Activated CD4-positive, alpha-beta memory T cell treated with anti-CD3 and anti-CD28 coated beads, Interleukin-2, amount 10 ng/mL, durations not matched to agents 7 days and 5 days (primary cell): Measurements from ENCODE around the gene CCDC78. TPM values are rescaled to one million over a fixed set of nuclear protein-coding genes. Genes with fewer than 3 reads are reported as not detected.
"Not testable (repeated sequence)": the region's sequence is repeated elsewhere in the genome, so short reads cannot be mapped to it uniquely, and the experiment has no call there.

ENCODE experiments used
- CTCF ChIA-PET: fragments of 350-600 bp; sonication (Branson Sonifier 250); formaldehyde crosslinking; loops from one replicate; lab custom pipeline; 2021; ENCODE audit warnings: antibody characterized with exemption, inconsistent platforms; lab: Charles Lee
- POLR2A ChIA-PET: fragments of 350-600 bp; sonication (Branson Sonifier 250); formaldehyde crosslinking; loops from one replicate; lab custom pipeline; 2021; ENCODE audit warnings: antibody characterized with exemption; lab: Charles Lee
- DNase-seq: peaks from one replicate; pipeline ENCODE4 v3.0.0-alpha.2; 2020
- H3K27ac Mint-ChIP-seq: one replicate; pipeline ENCODE4 v1.8.0; 2021; ENCODE audit warnings: mild to moderate bottlenecking, mixed read lengths
- H3K27me3 Mint-ChIP-seq: one replicate; pipeline ENCODE4 v1.8.0; 2021; ENCODE audit warnings: mixed read lengths
- H3K36me3 Mint-ChIP-seq: one replicate; pipeline ENCODE4 v1.8.0; 2021; ENCODE audit warnings: low read depth, mixed read lengths
- H3K4me1 Mint-ChIP-seq: one replicate; pipeline ENCODE4 v1.8.0; 2021; ENCODE audit warnings: mixed read lengths
- H3K4me3 Mint-ChIP-seq: one replicate; pipeline ENCODE4 v1.8.0; 2021; ENCODE audit warnings: mild to moderate bottlenecking, mixed read lengths
- H3K9me3 Mint-ChIP-seq: one replicate; pipeline ENCODE4 v1.8.0; 2021; ENCODE audit warnings: mixed read lengths
- total RNA-seq, 2 experiments: library from RNA; stranded (reverse); gene quantifications; one replicate each; pipeline ENCODE4 v1.2.3, GENCODE V29; 2021

Gene CCDC78
- total RNA-seq, 2 experiments from 2014 or later: 1.9 to 2.3 TPM

DNA sequence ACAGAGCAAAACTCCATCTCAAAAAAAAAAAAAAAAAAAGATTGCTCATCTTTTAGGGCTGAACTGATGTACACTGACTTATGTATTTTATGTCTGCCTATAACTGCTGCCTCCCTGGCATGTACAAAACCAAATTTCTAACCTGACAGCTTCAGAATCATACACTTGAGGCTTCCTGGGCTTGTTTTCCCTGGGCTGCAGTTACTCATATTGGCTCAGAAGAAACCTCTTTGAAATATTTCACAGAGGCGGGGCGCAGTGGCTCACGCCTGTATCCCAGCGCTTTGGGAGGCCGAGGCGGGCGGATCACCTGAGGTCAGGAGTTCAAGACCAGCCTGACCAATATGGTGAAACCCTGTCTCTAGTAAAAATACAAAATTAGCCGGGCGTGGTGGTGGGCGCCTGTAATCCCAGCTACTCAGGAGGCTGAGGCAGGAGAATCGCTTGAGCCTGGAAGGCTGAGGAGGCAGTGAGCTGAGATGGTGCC, 27.9 kb upstream of the CCDC78 start:
- DNase-seq: not testable (repeated sequence)

DNA sequence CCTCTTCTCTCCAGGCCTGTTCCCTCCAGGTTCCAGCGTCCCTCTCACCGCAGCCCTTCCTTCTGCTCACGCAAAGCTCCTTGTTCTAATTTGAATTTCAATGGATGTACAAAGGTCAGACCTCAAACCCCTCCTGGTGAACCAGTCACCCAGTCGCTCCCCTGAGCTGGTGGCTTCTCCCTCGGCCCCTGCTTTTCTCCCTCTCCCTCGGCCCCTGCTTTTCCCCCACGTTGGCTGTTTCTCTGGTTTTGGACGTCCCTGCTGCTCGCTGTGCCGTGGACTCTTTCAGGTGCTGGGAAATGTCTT, 25.7 kb upstream of the CCDC78 start:
- Mint-ChIP-seq H3K27ac (no peak overlapping the region), H3K4me3 (no peak overlapping the region), H3K36me3 (no peaks in the 10 kb centered on the region), H3K9me3 (no peaks in the 10 kb centered on the region), H3K4me1 (no peaks in the 10 kb centered on the region), H3K27me3 (peaks cover 9% of the 10 kb centered on the region)
- POLR2A ChIA-PET: no interaction called here
- DNase-seq: no peak
- CTCF ChIA-PET: no interaction called here

More for the DNA sequence above, 27.9 kb upstream of the CCDC78 start:
- H3K36me3 Mint-ChIP-seq, H3K4me3 Mint-ChIP-seq, CTCF ChIA-PET, POLR2A ChIA-PET, H3K4me1 Mint-ChIP-seq, H3K9me3 Mint-ChIP-seq, H3K27ac Mint-ChIP-seq: not testable (repeated sequence)
- peaks cover 11% of the 10 kb centered on the region for H3K27me3 Mint-ChIP-seq

DNA sequence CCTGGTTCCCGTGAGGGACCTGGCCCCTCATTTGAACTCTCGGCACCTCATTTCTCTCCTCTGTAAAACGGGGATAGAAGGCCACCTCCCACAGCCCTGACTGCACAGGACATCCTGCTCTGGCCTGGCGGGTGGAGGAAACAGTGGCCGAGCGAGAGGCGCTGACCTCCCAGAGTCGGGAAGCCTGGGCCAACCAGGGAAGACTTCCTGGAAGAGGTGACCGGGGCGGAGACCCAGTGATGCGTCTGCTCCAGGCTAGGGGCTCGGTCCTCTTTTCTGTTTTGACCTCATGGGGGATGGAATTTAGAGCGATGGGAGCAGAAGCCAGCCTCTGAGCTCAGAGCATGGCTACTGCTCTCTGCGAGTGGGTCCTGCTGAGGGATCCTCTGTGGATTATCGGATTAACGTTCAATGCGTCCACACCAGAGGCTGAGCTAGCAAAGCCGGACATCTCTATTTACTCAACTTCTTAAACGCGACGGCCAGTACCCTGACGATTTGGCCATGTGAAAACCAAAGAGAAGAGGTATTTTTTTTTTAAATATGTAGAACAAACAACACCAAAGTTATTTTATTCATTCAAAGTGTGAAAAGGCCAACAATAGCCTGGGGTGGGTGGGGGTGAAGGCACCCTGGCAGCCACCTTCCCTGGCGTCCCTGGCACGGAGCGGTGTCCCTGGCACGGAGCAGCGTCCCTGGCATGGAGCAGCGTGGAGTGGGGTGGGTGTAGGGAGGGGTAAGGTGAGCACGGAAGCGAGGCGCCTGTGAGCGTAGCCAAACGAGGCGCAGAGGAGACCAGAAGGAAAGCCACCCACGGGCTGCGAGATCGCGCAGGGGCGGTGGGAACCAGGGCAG, 25.1 kb upstream of the CCDC78 start:
- H3K27ac Mint-ChIP-seq: no peak overlapping the region
- H3K36me3 Mint-ChIP-seq: no peaks in the 10 kb centered on the region
- no peaks in the 10 kb centered on the region for H3K4me1 Mint-ChIP-seq
- ChIA-PET CTCF (interaction anchor here (1.1 kb wide), 1 partner anchor 35 kb away, joined by 3 read pairs; no protein-coding TSS in a partner anchor), POLR2A (no interaction called here)
- no peak overlapping the region for H3K4me3 Mint-ChIP-seq
- H3K27me3 Mint-ChIP-seq: peaks cover 6% of the 10 kb centered on the region
- no peaks in the 10 kb centered on the region for H3K9me3 Mint-ChIP-seq
- no peak for DNase-seq

DNA sequence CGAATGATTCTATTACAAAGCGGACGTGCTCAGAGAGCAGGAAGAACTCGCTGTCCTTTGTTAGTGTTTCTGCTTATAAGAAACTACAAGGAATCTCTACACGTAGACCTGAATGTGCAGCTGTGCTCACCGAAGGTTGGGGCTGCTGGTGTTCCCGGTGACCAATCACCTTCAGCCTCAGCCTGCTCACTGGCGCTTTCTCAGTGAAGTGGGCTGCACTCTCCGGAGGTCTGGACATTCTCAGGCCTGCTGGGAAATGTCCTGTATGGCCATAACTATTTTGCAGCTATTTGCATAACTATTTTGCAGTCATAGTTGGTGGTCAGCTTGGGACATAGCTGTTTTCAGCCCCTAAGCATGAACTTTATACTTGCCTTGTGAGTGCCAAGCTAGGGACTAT, 24.2 kb upstream of the CCDC78 start:
- H3K4me3 Mint-ChIP-seq: no peak overlapping the region
- ChIA-PET POLR2A (no interaction called here), CTCF (interaction anchor here (1.1 kb wide), 1 partner anchor 36 kb away, joined by 3 read pairs; no protein-coding TSS in a partner anchor)
- DNase-seq: no peak
- no peaks in the 10 kb centered on the region for H3K27me3 Mint-ChIP-seq
- H3K9me3 Mint-ChIP-seq: no peaks in the 10 kb centered on the region
- H3K36me3 Mint-ChIP-seq: no peaks in the 10 kb centered on the region
- no peak overlapping the region for H3K27ac Mint-ChIP-seq
- H3K4me1 Mint-ChIP-seq: no peaks in the 10 kb centered on the region

DNA sequence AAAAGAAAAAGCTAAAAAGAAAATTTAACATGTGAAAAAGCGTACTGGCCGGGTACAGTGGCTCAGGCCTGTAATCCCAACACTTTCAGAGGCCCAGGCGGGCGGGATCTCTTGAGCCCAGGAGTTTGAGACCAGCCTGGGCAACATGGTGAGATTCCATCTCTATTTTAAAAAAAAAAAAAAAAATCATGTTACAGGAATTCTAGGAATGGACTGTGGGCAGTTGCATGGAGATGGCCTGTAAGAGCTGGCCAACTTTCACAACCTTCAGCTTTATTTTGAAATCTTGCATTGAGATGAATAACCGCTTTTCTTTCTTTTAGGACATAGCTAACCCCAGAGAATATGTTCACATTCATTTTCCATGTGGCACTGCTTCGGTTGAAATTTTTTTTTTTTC, 22.8 kb upstream of the CCDC78 start:
- H3K27ac Mint-ChIP-seq: no peak overlapping the region
- no peaks in the 10 kb centered on the region for H3K27me3 Mint-ChIP-seq
- H3K9me3 Mint-ChIP-seq: no peaks in the 10 kb centered on the region
- H3K4me3 Mint-ChIP-seq: no peak overlapping the region
- H3K36me3 Mint-ChIP-seq: no peaks in the 10 kb centered on the region
- no peak for DNase-seq
- ChIA-PET CTCF (interaction anchor here (0.7 to 1.5 kb wide), 2 partner anchors 33 to 1140 kb away, joined by 3 to 4 read pairs; no protein-coding TSS in a partner anchor), POLR2A (interaction anchor here (0.6 to 1.2 kb wide), 2 partner anchors 9 to 13 kb away, joined by 3 read pairs; no protein-coding TSS in a partner anchor)
- no peaks in the 10 kb centered on the region for H3K4me1 Mint-ChIP-seq

DNA sequence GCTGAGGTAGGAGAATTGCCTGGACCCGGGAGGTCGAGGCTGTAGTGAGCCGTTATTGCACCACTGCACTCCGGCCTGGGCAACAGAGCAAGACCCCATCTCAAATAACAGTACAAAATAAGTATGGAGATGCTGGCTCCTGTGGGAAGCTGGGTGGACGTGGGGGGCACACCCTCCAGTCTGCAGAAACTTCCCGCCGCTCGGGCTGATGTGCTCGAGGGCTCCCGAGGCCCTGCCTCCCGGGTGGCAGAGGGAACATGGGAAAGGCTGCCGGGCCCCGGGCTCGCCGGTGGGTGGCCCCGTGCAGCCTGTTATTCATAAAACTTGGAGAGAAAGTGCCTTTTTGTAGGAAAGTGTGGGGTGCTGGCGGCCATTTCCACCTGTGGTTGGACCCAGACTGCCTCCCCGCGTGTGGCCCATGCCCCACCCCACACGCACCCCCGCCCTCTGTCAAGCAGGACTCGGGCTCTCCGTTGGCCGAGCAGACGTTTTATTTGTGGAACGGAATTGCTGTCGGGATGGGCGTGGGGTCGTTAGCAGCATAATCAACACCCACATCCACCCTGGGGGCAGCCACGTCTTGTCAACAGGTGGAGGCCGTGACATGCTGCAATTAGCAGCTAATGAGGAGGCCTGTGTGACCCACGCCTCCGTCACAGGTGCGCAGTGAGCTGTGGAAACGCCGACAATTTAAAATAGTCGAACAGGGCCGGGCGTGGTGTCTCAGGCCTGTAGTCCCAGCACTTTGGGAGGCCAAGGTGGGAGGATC, 21.9 kb upstream of the CCDC78 start:
- no peak overlapping the region for H3K4me3 Mint-ChIP-seq
- no peaks in the 10 kb centered on the region for H3K27me3 Mint-ChIP-seq
- H3K27ac Mint-ChIP-seq: no peak overlapping the region
- no peaks in the 10 kb centered on the region for H3K4me1 Mint-ChIP-seq
- no peak for DNase-seq
- no peaks in the 10 kb centered on the region for H3K9me3 Mint-ChIP-seq
- CTCF ChIA-PET: interaction anchor here (1.5 kb wide), 1 partner anchor 32 kb away, joined by 4 read pairs; no protein-coding TSS in a partner anchor
- H3K36me3 Mint-ChIP-seq: no peaks in the 10 kb centered on the region
- POLR2A ChIA-PET: no interaction called here

DNA sequence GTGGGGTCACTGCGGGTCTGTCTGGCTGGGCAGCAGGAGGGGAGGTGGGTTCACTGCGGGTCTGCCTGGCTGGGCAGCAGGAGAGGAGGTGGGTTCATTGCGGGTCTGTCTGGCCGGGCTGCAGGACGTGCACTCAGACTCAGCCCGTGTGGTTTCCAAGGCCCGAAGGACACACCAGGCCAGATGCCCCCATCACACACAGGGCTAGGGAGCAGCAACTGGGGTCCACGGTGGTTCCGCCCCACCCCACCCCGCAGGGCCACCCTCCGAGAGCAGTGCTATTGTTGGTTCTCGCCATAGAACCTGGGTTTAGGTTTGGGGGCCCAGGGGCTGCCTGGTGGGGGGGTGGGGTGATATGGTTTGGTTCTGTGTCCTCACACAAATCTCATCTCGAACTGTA, 20.4 kb upstream of the CCDC78 start:
- no peak for DNase-seq
- H3K27ac Mint-ChIP-seq: no peak overlapping the region
- ChIA-PET CTCF (no interaction called here), POLR2A (no interaction called here)
- H3K9me3 Mint-ChIP-seq: no peaks in the 10 kb centered on the region
- H3K4me1 Mint-ChIP-seq: no peaks in the 10 kb centered on the region
- no peaks in the 10 kb centered on the region for H3K27me3 Mint-ChIP-seq
- no peak overlapping the region for H3K4me3 Mint-ChIP-seq
- H3K36me3 Mint-ChIP-seq: no peaks in the 10 kb centered on the region

DNA sequence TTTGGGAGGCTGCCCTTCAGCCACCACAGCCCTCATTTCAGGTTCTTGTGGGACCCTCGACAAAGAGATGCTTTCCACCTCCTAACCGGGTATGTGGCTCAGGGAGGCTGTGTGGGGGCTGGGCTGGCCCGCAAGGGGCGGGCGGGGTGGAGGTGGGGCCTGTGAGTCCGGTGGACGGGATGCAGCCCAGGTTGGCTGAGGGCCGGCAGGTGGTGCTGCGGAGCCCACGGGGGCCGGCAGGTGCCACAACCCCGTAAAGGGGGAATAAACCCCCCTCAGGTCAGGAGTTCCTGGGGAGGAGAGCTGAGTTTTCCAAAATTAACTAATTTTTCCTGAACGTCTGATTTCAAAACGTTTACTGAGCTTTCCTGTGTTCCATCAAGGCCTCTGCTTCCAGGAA, 19.5 kb upstream of the CCDC78 start:
- no peaks in the 10 kb centered on the region for H3K27me3 Mint-ChIP-seq
- ChIA-PET POLR2A (no interaction called here), CTCF (no interaction called here)
- H3K27ac Mint-ChIP-seq: no peak overlapping the region
- no peaks in the 10 kb centered on the region for H3K9me3 Mint-ChIP-seq
- no peak for DNase-seq
- no peak overlapping the region for H3K4me3 Mint-ChIP-seq
- no peaks in the 10 kb centered on the region for H3K4me1 Mint-ChIP-seq
- no peaks in the 10 kb centered on the region for H3K36me3 Mint-ChIP-seq

DNA sequence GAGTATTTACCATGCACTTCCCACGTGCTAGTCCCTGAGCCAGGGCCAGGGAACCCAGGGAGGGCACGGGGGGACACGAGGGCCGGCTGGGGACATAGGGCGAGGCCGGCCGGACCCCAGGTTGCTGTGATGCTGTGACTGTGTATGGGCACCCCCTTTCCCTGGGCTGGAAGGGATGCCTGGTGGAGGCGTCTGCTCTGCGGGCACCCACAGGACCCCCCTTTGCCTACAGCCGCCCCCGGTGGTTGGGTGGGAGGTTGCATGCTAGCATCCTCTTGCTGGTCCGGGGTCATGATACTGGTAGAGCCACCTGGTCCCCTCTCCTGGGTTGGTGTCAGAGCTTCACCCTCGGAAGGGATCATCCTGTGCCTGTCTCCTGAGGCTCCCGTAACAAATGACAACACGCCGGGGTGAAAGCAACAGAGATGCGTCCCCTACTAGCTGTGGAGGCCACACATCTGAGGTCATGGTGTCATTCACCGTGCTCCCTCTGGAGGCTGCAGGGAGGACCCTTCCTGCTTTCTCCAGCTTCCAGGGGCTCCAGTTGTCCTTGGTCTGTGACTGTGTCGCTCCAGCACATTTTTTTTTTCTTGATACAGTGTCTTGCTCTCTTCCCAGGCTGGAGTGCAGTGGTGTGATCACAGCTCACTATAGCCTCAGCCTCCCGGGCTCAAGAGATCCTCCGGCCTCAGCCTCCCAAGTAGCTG, 17.7 kb upstream of the CCDC78 start:
- H3K36me3 Mint-ChIP-seq: peaks cover 7% of the 10 kb centered on the region
- CTCF ChIA-PET: interaction anchor here (1.0 kb wide), 1 partner anchor 41 kb away, joined by 3 read pairs; no protein-coding TSS in a partner anchor
- H3K27ac Mint-ChIP-seq: no peak overlapping the region
- H3K9me3 Mint-ChIP-seq: no peaks in the 10 kb centered on the region
- peaks cover 9% of the 10 kb centered on the region for H3K4me1 Mint-ChIP-seq
- POLR2A ChIA-PET: no interaction called here
- no peaks in the 10 kb centered on the region for H3K27me3 Mint-ChIP-seq
- H3K4me3 Mint-ChIP-seq: no peak overlapping the region
- no peak for DNase-seq

DNA sequence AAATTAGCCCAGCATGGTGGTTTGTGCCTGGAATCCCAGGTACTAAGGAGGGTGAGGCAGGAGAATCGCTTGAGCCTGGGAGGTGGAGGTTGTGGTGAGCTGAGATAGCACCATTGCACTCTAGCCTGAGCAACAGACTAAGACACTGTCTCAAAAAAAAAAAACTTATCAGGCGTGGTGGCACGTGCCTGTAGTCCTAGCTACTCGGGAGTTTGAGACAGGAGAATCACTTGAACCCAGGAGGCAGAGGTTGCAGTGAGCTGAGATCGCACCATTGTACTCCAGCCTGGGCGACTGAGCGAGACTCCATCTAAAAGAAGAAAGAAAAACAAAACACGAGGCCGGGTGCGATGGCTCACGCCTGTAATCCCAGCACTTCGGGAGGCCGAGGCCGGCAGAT, 16.7 kb upstream of the CCDC78 start:
- not testable (repeated sequence) for H3K27me3 Mint-ChIP-seq, H3K27ac Mint-ChIP-seq, DNase-seq, H3K4me3 Mint-ChIP-seq, H3K36me3 Mint-ChIP-seq, H3K9me3 Mint-ChIP-seq
- H3K4me1 Mint-ChIP-seq: peaks cover 12% of the 10 kb centered on the region
- POLR2A ChIA-PET: interaction anchor here (0.6 kb wide), 1 partner anchor 26 kb away, joined by 3 read pairs; no protein-coding TSS in a partner anchor
- CTCF ChIA-PET: interaction anchor here (0.7 to 1.5 kb wide), 2 partner anchors 13 to 42 kb away, joined by 3 read pairs; no protein-coding TSS in a partner anchor

DNA sequence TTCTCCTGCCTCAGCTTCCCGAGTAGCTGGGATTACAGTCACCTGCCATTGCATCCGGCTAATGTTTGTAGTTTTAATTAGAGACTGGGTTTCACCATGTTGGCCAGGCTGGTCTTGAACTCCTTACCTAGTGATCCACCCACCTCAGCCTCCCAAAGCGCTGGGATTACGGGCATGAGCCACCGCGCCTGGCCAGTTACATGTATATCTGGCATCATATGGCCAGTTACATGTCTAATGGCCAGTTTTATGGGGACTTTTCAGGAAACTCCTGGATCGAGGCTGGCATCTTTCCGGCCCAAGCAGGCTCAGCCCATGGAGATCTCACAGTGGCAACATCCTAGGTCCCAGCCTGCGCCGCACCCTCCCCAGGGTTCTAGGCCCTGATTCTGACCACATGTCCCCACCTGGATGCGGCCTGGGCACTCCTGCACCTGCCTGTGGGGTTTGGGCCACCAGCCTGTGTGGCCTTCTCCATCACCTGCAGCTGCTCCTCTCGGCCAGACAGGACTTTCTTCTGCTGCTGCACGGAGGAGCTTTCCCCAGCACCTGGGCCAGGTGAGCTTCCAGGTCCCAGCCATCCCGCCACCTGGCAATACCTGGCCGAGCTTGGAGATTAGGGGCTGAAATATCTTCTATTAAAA, 15.9 kb upstream of the CCDC78 start:
- POLR2A ChIA-PET: interaction anchor here (1.5 kb wide), 1 partner anchor 40 kb away, joined by 4 read pairs; no protein-coding TSS in a partner anchor
- Mint-ChIP-seq H3K27ac (no peak overlapping the region), H3K4me3 (peak overlapping the region; percentile 66), H3K4me1 (peaks cover 16% of the 10 kb centered on the region), H3K36me3 (peaks cover 13% of the 10 kb centered on the region), H3K9me3 (no peaks in the 10 kb centered on the region), H3K27me3 (no peaks in the 10 kb centered on the region)
- DNase-seq: no peak
- CTCF ChIA-PET: interaction anchor here (1.2 to 2.1 kb wide), 3 partner anchors 14 to 222 kb away, joined by 3 to 9 read pairs (median 4); no protein-coding TSS in a partner anchor
